HG02610 (cell line): ENCODE measurements around the gene ZNF622.
"Not testable (repeated sequence)": the region's sequence is repeated elsewhere in the genome, so short reads cannot be mapped to it uniquely, and the experiment has no call there.

Source experiments
- ATAC-seq: cut with Tn5 transposase; IDR thresholded peaks from one replicate; pipeline ENCODE4 v1.9.1; 2021; ENCODE audit warnings: mild to moderate bottlenecking, moderate library complexity; ENCODE audit not compliant: unreplicated experiment

The ZNF622 gene

DNA sequence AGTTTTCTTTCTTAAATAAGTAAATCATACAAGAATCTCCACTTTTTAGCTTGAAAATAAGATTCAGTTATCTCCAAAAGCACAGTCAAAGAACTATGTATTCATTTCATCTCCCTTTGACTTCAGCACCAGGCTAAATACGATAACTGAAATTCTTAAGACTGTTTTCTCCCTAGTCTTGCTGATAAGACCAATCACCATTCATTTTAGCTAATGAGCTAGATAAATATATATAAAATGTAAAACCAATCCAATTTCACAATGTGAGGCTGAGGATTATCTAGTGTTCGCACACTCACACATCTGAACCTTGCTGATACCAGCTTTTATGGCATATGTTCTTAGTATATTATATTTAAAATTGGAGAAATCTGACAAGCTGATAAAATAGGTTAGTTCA is 17.3 kb upstream of the ZNF622 start:
- ATAC-seq: no peak

DNA sequence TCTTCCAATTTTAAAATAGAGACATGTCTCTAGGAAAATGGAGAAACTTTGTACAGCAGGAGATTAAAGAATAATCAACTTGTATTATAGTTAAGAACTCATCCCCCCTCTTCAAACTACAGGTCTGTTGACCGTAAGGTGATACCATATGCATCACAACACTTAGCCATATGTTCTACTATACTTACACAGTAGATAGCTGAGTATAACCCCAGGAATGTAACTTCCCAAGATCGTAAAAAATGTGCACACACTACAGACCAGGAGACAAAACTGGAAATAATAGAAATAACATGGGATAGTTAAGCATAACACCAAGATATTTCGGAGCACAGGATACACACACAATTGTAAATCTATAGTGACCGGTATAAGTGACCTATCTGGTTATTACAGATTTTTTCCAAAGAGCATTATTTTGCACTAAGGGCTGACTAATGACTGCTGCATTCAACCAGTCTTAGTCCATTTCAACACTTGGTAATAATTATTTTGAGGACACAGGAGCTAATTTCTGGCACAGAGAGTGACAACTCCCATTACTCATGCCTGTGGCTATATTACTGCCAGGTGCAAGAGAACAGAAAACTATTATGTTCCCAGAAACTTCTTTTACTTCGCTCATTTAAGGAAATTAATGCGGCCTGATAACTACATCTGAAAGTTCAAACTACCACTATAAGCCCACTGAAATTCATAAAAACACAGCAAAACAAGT is 15.4 kb upstream of the ZNF622 start:
- no peak for ATAC-seq

DNA sequence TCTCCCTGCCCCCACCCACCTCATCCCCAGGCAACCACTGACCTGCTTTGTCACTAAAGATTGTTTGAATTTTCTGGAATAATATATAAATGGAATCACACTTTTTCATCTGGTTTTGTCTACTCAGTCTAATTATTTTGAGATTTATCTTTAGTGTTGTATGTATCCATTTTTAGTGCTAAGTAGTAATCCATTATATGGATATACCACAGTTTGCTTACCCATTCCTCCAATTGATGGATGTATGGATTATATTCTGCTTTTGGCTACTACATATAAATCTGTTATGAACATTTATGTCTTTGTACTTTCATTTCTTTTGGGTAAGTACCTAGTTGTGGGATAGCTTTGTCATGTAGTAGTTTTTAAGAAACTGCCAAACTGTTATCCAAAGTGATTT is 14.5 kb upstream of the ZNF622 start:
- ATAC-seq: no peak

DNA sequence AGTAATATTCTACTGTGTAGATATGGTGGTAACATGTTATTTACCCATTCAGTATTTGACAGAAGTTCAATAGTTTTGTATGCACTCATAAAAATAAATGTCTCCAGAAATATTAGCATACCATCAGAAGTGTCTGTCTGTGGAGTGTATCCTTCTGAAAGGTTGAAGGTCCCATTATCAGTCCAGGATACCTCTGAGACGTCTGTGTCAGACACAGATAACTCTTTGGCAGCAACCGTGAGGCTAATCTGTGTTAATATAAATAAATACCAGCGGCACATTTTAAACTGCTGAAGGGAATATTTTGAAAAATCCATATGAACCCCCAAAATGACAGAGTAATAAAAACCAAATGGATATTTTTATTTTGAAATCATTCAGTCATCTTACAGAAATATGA is 11.9 kb upstream of the ZNF622 start:
- ATAC-seq: no peak

DNA sequence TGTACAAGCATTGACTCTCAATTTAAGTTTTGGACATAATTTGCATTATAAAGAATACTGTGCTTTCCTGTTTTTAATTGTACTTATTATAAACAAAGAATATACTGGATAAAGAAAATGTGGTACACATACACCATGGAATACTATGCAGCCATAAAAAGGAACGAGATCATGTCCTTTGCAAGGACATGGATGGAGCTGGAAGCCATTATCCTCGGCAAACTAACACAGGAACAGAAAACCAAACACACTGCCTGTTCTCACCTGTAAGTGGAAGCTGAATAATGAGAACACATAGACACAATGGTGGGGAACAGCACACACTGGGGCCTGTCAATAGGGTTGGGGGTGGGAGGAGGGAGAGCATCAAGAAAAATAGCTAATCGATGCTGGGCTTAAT is 10.8 kb upstream of the ZNF622 start:
- ATAC-seq: not testable (repeated sequence)

DNA sequence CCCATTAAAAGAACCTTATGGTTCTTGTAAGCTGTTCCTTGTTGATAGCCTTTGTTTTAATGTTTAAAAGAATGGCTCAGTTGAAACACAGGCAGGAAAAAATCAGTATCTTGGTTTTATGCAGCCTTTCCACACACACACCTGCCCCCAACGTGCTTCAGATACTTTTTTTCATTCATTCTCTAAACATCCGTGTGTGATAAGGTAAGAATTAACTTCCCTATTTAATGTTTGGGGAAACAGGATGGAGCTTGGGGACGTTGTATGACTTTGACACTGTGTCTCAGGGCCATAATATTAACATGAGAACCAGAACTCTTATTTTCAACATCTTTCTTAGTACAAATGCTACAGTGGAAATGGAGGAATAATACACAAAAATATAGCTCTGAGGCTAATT is 5.8 kb upstream of the ZNF622 start:
- no peak for ATAC-seq

DNA sequence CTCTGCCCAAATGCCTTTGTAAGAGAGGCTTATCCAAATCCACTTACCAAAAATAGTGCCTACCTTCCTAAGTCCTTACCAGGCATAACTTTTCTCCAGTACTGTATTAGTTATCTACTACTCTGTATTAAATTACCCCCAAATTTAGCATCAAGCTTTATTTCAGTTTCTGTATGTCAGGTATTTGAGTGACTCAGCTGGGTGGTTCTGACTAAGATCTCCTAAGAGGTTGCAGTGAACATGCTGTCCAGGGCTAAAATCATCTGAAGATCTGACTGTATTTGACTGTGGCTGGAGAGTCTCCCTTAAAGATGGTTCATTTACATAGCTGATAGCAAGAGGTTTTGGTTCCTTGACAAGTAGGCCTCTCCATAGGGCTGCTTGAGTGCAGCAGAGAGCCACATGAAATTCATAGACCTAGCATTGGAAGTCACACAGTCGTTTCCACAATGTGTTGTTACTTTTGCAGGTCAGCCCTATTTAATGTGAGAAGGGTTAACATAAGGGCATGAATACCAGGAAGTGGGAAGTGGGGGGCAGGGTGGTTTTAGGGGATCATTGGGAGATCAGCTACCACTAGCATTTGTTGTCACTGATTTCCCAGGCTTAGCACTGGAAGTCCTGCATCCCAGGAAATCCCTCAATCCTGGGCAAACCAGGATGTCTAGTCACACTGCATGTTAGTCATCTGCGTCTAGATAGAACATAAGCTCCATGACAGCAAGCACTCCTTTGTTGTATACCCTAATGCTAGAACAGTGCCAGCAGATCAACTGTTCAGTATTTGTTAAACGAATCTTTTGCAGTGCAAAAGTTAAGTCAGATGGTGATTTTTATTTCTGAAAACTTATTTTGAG is 2.0 kb upstream of the ZNF622 start:
- peak; percentile 91 for ATAC-seq

DNA sequence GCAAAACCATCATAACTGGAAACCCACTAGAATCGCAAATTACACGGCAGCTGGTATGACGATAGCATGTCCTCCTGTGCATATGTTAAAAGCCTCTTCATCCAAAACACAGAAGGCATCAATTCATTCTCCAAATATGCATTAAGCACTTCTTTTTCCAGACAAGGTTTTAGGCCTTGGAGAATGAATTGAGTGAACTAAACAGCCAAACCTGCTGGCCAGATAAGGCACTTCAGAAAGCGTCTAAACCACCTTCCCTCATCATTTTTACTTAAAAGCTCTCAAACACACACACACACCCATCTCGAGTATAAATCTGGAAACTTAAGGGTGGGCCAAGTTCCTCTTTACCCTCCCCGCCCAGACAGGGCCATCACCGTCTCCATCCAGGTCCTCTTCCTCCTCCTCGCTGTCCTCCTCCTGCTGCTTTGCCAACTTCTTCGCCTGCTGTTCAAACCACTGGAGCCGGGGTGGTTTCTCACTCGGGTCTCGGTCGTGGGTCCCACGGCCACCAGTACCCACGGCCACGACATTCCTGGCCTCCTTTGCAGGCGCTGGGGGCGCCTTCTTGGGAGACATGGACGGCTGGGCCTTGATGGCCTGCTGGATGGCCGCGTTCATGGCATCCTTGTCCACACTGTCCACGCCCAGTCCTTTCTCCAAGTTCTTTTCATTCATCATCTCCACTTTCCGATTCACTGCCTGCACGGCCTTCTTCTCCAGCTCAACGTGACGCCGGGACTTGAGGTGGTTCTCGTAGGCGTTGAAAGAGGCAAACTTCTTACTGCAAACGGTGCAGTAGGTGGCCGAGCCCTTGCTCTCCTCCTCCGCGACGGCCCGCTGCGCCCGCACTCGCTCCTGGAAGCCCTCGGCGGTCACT is 696 bp downstream of the ZNF622 start:
- ATAC-seq: no peak

DNA sequence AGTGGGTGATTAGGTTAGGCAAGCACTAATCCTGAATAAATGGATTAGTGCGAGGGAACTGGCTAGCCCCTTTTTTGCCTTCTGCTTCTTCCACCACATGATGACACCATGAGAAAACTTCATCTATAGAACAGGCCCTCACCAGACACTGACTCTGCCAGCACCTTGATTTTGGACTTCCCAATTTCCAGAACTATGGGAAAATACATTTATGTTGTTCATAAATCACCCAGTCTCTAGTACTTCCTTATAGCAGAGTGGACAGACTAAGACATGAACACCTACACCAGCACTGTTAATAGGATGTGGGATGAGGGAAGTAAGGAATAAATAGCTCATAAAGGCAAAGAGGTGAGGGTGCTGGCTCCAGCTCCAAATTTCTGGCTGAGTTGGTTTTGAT is 1.4 kb downstream of the ZNF622 start:
- no peak for ATAC-seq

DNA sequence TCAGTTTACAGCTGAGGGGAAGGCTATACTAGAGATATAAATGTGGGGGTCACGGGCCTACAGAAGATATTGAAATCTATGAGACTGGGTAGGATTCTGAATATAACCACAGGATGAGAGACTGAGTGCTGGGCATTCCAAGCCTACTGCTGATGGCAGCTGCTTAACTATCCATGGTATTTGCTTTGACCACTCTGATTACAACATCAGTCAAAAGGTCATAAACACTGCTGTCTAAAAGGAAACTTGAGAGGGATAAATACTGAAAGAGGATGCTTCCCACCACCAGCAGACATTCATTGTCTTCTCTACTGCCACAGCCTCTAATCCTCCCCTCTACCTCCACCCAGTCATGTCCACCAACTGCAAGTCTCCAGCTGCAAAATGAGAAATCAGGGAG is 3.8 kb downstream of the ZNF622 start:
- no peak for ATAC-seq

DNA sequence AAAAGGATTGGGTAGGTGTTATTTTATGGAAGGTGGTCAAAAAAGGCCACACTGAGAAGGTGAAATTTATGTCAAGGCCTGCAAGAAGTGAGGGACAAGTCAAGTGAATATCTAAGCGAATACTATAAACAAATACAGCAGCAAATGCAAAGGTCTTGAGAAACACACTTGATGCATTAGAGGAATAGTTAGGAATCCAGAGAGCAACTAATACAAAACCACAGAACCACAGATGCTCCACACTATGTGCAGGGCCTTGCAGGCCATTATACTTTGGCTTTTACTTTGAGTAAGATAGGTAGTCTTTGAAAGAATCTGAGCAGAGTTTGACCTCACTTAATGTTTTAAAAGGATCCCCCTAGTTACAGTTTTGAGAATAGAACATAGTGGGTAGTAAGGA is 4.6 kb downstream of the ZNF622 start:
- ATAC-seq: no peak

DNA sequence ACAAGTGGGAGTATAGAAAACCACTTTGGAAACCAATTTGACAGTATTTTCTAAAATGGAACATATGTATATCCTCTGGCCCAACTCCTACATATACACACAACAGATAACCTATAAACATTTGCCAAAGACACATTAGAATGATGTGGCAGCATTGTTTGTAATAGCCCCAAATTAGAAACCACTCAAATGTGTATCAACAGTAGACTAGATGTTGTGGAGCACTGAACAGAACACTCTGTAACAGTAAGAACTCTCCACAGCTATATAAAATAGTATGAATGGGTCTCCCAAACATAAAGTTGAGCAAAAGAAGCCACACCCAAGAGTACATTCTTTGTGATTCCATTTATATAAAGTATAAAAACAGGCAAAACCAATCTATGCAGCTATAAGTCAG is 6.1 kb downstream of the ZNF622 start:
- no peak for ATAC-seq

DNA sequence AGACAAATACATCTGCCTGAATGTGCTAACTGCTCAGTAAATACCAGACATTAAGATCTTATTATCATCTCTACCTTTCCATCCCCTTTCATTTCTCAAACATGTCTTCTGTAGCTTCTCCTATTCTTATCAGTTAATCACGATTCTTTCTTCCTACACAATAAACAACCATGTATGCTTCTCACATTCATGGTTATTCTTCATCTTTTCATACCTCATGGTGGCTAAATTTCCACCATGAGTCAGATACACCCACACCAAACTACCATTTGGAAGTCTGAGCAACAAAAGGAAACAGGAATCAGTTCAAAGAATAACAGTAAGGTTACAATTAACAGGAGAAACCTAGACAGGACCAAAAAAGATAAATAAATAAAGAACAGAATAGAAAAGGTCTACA is 7.7 kb downstream of the ZNF622 start:
- ATAC-seq: no peak

DNA sequence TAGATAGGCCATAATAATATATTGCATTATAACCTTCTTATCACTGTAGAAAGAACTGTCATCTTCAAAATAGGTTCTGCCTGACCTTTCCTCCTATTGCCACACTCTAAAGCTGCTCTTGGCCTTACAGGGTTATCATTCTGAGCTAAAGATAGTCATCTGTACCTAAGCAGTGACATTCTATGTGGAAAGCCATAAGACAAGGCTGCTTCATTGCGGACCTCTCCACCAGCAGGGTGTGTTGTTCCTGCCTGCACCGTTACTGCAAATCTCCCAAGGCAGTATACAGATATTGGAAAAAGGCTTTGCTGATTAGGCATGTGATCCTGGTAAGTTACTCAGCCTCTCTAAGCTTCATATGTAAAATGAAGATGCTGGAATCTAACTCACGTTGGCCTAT is 8.1 kb downstream of the ZNF622 start:
- no peak for ATAC-seq

DNA sequence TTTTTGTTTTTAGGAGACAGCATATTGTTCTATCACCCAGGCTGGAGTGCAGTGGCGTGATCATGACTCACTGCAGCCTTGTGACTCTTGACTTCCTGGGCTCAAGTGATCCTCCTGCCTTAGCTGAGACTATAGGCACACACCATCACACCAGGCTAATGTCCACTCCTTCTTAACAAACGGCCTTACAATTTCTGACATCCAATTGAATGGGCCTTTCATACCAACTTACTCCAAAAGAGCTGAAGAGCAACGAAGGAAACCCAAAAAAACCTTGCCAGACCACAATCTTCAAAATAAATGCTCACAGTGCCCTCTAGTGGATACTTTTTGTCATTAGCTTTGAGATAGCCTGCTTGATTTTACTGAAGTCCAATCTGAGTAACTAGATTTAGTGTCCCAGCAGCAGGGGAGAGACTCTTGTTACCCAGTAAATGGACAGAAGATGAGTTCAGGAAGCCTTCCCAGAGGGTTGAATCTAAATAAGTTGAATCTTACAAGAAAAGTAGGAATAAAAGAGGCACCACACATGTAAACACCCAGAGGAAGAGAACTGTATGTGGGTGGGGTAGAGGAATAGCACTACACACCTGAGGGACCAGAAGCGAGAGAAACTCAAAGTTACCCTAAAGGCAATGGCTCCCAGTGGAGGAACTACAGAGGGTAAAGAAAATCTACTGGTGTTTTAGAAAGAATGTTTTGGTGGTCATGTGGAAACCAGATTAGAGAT is 9.3 kb downstream of the ZNF622 start:
- peak; percentile 70 for ATAC-seq

DNA sequence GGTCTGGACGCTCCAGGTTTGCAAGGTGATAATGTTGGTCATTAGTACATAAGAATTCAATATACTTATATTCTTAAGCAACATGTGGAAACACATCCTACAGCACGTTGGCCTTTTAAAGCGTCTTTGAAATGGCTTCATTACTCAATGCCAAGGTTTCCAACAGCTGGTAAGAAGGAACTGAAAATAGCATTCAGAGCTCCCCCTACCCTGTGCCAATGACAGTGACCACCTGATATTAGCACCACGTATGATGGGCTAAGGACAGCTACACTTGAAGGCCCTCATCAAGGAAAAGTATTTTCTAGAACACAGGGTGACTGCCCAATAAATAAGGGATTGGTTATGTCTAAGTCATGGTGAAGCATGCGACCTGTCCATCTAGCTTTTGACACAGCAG is 9.9 kb downstream of the ZNF622 start:
- no peak for ATAC-seq

DNA sequence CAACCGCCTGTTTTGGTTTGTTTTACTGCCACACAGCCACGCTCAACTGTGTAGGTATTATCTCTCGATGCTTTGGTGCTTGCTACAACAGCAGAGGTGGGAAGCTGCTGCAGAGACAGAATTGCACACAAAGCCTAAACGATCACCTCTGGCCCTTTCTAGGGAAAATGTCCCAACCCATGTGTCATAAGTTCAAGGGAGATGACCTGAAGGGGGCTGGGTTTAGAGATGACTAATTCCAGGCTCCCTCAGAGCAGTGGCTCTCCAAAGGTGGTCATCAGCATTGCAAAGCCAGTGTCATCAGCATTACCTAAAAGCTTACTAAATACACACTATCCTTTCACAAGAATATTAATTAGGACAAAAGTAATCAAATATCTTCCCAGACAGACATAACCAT is 10.9 kb downstream of the ZNF622 start:
- no peak for ATAC-seq

DNA sequence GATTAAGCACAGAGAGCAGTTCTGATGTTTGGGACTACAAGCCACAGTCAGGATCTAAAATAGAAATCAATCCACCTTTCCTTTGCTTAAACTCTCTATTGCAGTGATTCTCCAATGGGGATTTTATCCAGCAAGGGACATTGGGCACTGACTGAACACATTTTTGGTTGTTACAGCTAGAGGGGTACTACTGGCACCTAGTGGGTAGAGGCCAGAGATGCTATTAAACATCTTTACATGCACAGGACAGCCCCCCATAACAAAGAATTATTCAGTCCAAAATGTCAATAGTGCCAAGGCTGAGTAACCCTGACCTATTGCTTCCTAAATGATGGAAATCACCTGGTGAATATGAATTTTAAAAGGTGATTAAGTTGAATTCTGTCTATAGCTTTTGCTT is 12.0 kb downstream of the ZNF622 start:
- no peak for ATAC-seq

DNA sequence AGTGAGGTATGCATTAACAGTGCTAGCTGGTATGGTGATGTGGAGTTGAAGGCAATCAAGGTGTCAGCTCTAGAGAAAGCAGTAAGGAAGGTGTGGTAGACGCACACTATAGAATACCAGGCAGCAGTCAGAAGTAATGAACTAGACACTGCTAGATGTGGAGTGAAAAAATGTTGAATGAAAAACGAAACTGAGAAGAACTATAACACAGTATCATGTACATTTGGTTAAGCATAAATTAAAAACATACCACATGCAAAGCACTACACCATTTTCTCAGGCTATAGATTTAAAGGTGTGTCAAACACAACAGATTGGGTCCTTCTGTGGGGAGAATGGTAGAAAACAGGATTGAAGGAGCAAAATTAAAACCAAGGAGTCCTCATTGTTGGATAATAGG is 15.4 kb downstream of the ZNF622 start:
- ATAC-seq: peak; percentile 48

DNA sequence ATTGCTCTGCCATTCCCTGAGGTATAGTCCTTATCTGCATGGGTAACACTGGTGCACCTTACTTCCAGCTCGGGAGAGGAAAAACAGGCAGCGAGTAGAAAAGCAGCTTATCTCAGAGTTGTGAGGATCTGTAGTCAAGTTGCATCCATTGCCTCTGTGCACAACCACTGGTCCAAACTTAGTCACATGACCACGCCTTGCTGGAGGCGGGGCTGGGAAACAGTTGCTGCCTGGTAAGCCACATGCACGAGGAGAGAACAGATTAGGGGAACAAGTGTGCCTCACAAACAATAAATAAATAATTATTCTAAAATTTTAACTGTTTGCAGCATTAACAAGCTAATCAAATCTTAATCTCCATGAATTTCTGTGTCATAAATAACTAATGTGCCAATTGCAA is 18.6 kb downstream of the ZNF622 start:
- no peak for ATAC-seq

DNA sequence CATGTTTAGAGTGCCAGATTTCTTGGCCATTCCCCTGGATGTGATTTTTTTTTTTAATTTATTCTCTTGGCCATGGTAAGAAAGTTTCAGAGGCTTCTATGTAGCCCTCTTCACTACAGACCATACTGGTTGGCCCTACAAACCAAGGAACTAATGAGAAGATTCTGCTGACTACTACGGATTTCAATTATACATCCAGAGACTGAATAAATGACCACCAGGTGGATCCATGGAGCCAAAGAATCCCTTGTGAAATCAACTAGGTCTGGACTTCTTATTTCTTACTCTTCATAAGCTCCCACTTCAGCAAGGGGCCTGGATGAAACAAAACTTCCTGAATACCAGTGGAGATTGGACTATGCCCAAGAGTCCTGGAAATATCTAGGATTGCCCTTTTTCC is 27.6 kb downstream of the ZNF622 start:
- no peak for ATAC-seq
